ENCODE results near the gene POLR1F. TPM values are rescaled to one million over a fixed set of nuclear protein-coding genes. Genes with fewer than 3 reads are reported as not detected.

The POLR1F gene
- total and polyA plus RNA-seq, 2 donors (not counting 3 experiments of a cell fraction or from before 2014, with no cell fraction given), result 10.4 to 27.0 TPM

- POLR2A ChIA-PET, result no interaction called here
- DNase-seq (ENCODE audit: low read depth, low spot score) (no peak), FAIRE-seq (no peak)
- no TSS peak for BruUV-seq (replicated peaks)
- dilution Hi-C loops (cut with MboI; ENCODE audit: extremely low pct_ligation_motif_present, low sequenced_read_pairs), result no loop called here
- H3K9me3 ChIP-seq (replicated peaks; ENCODE audit: control insufficient read depth, insufficient read depth, low read length), result no peaks in the 10 kb centered on the region
- intact Hi-C loops (cut with micrococcal nuclease), result loop anchor here (10.0 kb wide), 1 partner anchor 205 kb away; no protein-coding TSS in a partner anchor
- no peaks in the 10 kb centered on the region for H3K4me1 ChIP-seq (ENCODE audit: control insufficient read depth, extremely low read depth, insufficient read depth, low read length)
- no peak overlapping the region for H3K4me2 ChIP-seq (ENCODE audit: insufficient read depth, low read length)
- H3K4me3 ChIP-seq (replicated peaks in 1 of 3; ENCODE audit: insufficient read depth in 1 of 3, low read depth in 1 of 3, low read length in 3 of 3), result no peak overlapping the region
- CTCF ChIA-PET, result interaction anchor here (0.7 to 3.1 kb wide), 5 partner anchors 36 to 902 kb away, joined by 3 to 29 read pairs (median 6); no protein-coding TSS in a partner anchor
- no peaks in the 10 kb centered on the region for H3K36me3 ChIP-seq (ENCODE audit: control insufficient read depth in 2 of 2, extremely low read depth in 1 of 2, insufficient read depth in 2 of 2, low read length in 2 of 2)
- no peaks in the 10 kb centered on the region for H4K20me1 ChIP-seq (replicated peaks; ENCODE audit: control insufficient read depth, extremely low read depth, insufficient read depth, low read length)
- H3K27ac ChIP-seq (ENCODE audit: insufficient read depth, low read depth, low read length), result no peak overlapping the region
- H2AFZ ChIP-seq (ENCODE audit: low read depth, low read length), result no peak overlapping the region
- H3K27me3 ChIP-seq (ENCODE audit: control insufficient read depth in 2 of 2, insufficient read depth in 2 of 2, low read length in 2 of 2), result no peaks in the 10 kb centered on the region
- TF ChIP-seq POLR2A (IDR thresholded peaks at IDR 0.05; ENCODE audit: low read depth, low read length) (no peak), EZH2 (IDR thresholded peaks at IDR 0.05; ENCODE audit: borderline replicate concordance, low read depth, low read length, severe bottlenecking) (no peak)
- H3K79me2 ChIP-seq (ENCODE audit: control insufficient read depth, insufficient read depth, low read length), result no peaks in the 10 kb centered on the region
- H3K9me1 ChIP-seq (replicated peaks; ENCODE audit: control insufficient read depth, extremely low read depth, insufficient read depth, low read length), result no peaks in the 10 kb centered on the region
- H3K9ac ChIP-seq (replicated peaks; ENCODE audit: extremely low read depth, insufficient read depth, low read length), result no peak overlapping the region
These were observed 40.8 kb upstream of the POLR1F start for GRCh38 chr7:19749658-19750057.

GRCh38 chr7:19747740-19748339 is 39.0 kb upstream of the POLR1F start:
- H3K9ac ChIP-seq (replicated peaks; ENCODE audit: extremely low read depth, insufficient read depth, low read length), result no peak overlapping the region
- no TSS peak for BruUV-seq (replicated peaks)
- dilution Hi-C loops (cut with MboI; ENCODE audit: extremely low pct_ligation_motif_present, low sequenced_read_pairs) (no loop called here), intact Hi-C loops (cut with micrococcal nuclease) (loop anchor here (1.0 to 2.0 kb wide), 5 partner anchors 424 to 900 kb away; no protein-coding TSS in a partner anchor)
- H3K9me1 ChIP-seq (replicated peaks; ENCODE audit: control insufficient read depth, extremely low read depth, insufficient read depth, low read length), result no peaks in the 10 kb centered on the region
- no peaks in the 10 kb centered on the region for H3K4me1 ChIP-seq (ENCODE audit: control insufficient read depth, extremely low read depth, insufficient read depth, low read length)
- H3K4me2 ChIP-seq (ENCODE audit: insufficient read depth, low read length), result no peak overlapping the region
- H3K4me3 ChIP-seq (replicated peaks in 1 of 3; ENCODE audit: insufficient read depth in 1 of 3, low read depth in 1 of 3, low read length in 3 of 3), result no peak overlapping the region
- H3K9me3 ChIP-seq (replicated peaks; ENCODE audit: control insufficient read depth, insufficient read depth, low read length), result no peaks in the 10 kb centered on the region
- H2AFZ ChIP-seq (ENCODE audit: low read depth, low read length), result no peak overlapping the region
- CTCF ChIA-PET, result interaction anchor here (0.6 to 4.8 kb wide), 109 partner anchors 9 to 1760 kb away, joined by 3 to 302 read pairs (median 4); partner anchors contain the start of genes ITGB8 and POLR1F
- POLR2A ChIA-PET, result no interaction called here
- peaks cover 1 to 12% of the 10 kb centered on the region in 2 experiments for H3K27me3 ChIP-seq (ENCODE audit: control insufficient read depth in 2 of 2, insufficient read depth in 2 of 2, low read length in 2 of 2)
- DNase-seq (ENCODE audit: low read depth, low spot score), result peak; percentile 43
- H3K79me2 ChIP-seq (ENCODE audit: control insufficient read depth, insufficient read depth, low read length), result no peaks in the 10 kb centered on the region
- H3K36me3 ChIP-seq (ENCODE audit: control insufficient read depth in 2 of 2, extremely low read depth in 1 of 2, insufficient read depth in 2 of 2, low read length in 2 of 2), result no peaks in the 10 kb centered on the region
- TF ChIP-seq, protein P1, sequence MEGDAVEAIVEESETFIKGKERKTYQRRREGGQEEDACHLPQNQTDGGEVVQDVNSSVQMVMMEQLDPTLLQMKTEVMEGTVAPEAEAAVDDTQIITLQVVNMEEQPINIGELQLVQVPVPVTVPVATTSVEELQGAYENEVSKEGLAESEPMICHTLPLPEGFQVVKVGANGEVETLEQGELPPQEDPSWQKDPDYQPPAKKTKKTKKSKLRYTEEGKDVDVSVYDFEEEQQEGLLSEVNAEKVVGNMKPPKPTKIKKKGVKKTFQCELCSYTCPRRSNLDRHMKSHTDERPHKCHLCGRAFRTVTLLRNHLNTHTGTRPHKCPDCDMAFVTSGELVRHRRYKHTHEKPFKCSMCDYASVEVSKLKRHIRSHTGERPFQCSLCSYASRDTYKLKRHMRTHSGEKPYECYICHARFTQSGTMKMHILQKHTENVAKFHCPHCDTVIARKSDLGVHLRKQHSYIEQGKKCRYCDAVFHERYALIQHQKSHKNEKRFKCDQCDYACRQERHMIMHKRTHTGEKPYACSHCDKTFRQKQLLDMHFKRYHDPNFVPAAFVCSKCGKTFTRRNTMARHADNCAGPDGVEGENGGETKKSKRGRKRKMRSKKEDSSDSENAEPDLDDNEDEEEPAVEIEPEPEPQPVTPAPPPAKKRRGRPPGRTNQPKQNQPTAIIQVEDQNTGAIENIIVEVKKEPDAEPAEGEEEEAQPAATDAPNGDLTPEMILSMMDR (IDR thresholded peaks at IDR 0.05; ENCODE audit: extremely low read depth in 1 of 2, insufficient read depth in 1 of 2, low read depth in 1 of 2, low read length in 2 of 2), result peak; percentile 25 to 46
- TF ChIP-seq JUN (IDR thresholded peaks at IDR 0.05; ENCODE audit: borderline replicate concordance, insufficient read depth, insufficient read length, low read depth), result no peak
- no peaks in the 10 kb centered on the region for H4K20me1 ChIP-seq (replicated peaks; ENCODE audit: control insufficient read depth, extremely low read depth, insufficient read depth, low read length)
- no peak for FAIRE-seq
- no peak overlapping the region for H3K27ac ChIP-seq (ENCODE audit: insufficient read depth, low read depth, low read length)
